ENCODE measurements around the gene MMP13. TPM values are rescaled to one million over a fixed set of nuclear protein-coding genes. Genes with fewer than 3 reads are reported as not detected.
"Not testable (repeated sequence)": the region's sequence is repeated elsewhere in the genome, so short reads cannot be mapped to it uniquely, and the experiment has no call there.

The MMP13 gene
- total RNA-seq, 4 donors from 2014 or later = 2.7 TPM; not detected in 3

- no peak overlapping the region for H3K4me3 ChIP-seq (ENCODE audit: low read depth, poor library complexity, severe bottlenecking)
- WGBS, 2 donors = 89 to 95% methylated on average over 2 of the region's 2 CpGs
- DNase-seq (ENCODE audit: low spot score in 2 of 2) = no peak
- TF ChIP-seq, protein P1, sequence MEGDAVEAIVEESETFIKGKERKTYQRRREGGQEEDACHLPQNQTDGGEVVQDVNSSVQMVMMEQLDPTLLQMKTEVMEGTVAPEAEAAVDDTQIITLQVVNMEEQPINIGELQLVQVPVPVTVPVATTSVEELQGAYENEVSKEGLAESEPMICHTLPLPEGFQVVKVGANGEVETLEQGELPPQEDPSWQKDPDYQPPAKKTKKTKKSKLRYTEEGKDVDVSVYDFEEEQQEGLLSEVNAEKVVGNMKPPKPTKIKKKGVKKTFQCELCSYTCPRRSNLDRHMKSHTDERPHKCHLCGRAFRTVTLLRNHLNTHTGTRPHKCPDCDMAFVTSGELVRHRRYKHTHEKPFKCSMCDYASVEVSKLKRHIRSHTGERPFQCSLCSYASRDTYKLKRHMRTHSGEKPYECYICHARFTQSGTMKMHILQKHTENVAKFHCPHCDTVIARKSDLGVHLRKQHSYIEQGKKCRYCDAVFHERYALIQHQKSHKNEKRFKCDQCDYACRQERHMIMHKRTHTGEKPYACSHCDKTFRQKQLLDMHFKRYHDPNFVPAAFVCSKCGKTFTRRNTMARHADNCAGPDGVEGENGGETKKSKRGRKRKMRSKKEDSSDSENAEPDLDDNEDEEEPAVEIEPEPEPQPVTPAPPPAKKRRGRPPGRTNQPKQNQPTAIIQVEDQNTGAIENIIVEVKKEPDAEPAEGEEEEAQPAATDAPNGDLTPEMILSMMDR (IDR thresholded peaks at IDR 0.05) = no peak
- no peak for TF ChIP-seq POLR2A (IDR thresholded peaks at IDR 0.05)
- intact Hi-C loops (cut with DNase I; ENCODE audit: low total_unique reads) = no loop called here
Measured at GRCh38 chr11:102986815-102987214, 31.3 kb upstream of the MMP13 start.

GRCh38 chr11:102985850-102986249 is 30.3 kb upstream of the MMP13 start:
- intact Hi-C loops (cut with DNase I; ENCODE audit: low total_unique reads) = no loop called here
- WGBS, 2 donors = 81 to 90% methylated on average over 1 of the region's 1 CpG
- TF ChIP-seq, protein P1 (IDR thresholded peaks at IDR 0.05) = no peak
- TF ChIP-seq POLR2A (IDR thresholded peaks at IDR 0.05) = no peak
- H3K4me3 ChIP-seq (ENCODE audit: low read depth, poor library complexity, severe bottlenecking) = no peak overlapping the region
- no peak for DNase-seq (ENCODE audit: low spot score in 2 of 2)

DNA sequence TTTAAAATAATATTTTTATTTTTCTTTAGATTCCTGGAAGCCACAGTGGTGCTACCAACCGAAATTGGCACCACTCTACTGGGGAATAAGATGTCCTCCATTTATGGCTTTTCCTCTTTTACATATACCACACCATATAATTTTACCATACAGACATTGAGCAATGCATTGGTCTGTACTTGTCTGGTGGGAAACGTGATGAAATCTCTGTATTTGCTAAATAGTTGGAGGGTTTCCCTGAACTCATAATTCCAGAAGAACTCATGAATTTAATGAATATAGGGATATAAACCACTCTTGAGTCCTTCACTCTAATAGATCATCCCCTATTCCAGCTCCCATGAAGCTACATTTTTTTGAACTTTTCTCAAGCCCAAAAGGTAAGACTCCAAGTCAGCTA is 28.0 kb upstream of the MMP13 start:
- intact Hi-C loops (cut with DNase I; ENCODE audit: low total_unique reads) = no loop called here
- DNase-seq (ENCODE audit: low spot score in 2 of 2) = no peak
- TF ChIP-seq, protein P1 (IDR thresholded peaks at IDR 0.05) = no peak
- TF ChIP-seq POLR2A (IDR thresholded peaks at IDR 0.05) = no peak
- 52 to 64% methylated on average over 2 of the region's 2 CpGs for WGBS, 2 donors
- no peak overlapping the region for H3K4me3 ChIP-seq (ENCODE audit: low read depth, poor library complexity, severe bottlenecking)

DNA sequence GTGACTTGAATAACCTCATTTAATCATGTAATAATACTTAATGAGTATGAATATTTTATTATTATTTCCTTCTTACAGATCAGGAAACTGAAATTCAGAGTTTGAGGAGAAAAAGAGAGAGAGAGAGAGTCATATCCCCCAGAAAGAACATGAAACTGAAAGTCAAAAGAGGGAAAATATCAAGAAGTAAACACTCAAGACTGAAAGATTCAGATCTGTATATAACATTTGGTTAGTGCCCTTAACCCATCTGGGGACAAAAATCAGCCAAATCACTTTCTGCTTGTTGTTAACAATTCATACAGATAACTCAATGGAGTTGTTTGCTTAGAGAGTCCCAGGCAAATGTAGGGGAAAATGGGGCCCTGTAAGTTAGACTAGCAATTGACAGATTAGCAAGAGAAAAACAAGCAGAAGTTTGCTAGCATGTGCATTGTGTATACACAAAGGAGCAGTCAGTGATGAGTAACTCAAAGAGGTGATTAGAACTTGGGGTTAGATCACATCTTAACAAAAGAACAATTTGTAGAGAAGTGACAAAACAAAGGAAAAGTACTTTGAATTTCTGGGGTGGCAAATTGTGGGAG is 25.9 kb upstream of the MMP13 start:
- H3K4me3 ChIP-seq (ENCODE audit: low read depth, poor library complexity, severe bottlenecking) = no peak overlapping the region
- TF ChIP-seq, protein P1 (IDR thresholded peaks at IDR 0.05) = no peak
- TF ChIP-seq POLR2A (IDR thresholded peaks at IDR 0.05) = no peak
- no peak for DNase-seq (ENCODE audit: low spot score in 2 of 2)
- intact Hi-C loops (cut with DNase I; ENCODE audit: low total_unique reads) = no loop called here

- intact Hi-C loops (cut with DNase I; ENCODE audit: low total_unique reads) = no loop called here
- peak in 1 of 2 donors; percentile 28 for DNase-seq (ENCODE audit: low spot score in 2 of 2)
- WGBS, 2 donors = 46 to 52% methylated on average over 5 of the region's 5 CpGs
- TF ChIP-seq, protein P1 (IDR thresholded peaks at IDR 0.05) = no peak
- no peak for TF ChIP-seq POLR2A (IDR thresholded peaks at IDR 0.05)
- no peak overlapping the region for H3K4me3 ChIP-seq (ENCODE audit: low read depth, poor library complexity, severe bottlenecking)
Measured at GRCh38 chr11:102974552-102975280, 19.2 kb upstream of the MMP13 start.

DNA sequence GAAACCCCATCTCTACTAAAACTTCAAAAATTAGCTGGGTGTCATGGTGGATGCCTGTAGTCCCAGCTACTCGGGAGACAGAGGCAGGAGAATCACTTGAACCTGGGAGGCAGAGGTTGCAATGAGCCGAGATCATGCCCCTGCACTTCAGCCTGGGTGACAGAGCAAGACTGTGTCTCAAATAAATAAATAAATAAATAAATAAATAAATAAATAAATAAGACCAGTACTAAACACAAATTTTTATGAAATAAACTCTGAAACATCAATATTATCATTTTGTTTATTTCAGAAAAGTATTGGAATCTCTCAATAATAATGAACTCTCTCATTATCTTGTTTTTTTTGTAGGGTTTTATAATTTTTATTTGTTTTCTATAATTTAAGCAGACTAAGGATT is 18.2 kb upstream of the MMP13 start:
- WGBS, 2 donors = 91 to 94% methylated on average over 2 of the region's 2 CpGs
- intact Hi-C loops (cut with DNase I; ENCODE audit: low total_unique reads); DNase-seq (ENCODE audit: low spot score in 2 of 2); H3K4me3 ChIP-seq (ENCODE audit: low read depth, poor library complexity, severe bottlenecking): not testable (repeated sequence)
